CD4-positive, alpha-beta memory T cell (primary cell): ENCODE results near the gene EGFLAM. TPM values are rescaled to one million over a fixed set of nuclear protein-coding genes. Genes with fewer than 3 reads are reported as not detected.

Source experiments
- CTCF ChIA-PET: fragments of 350-600 bp; sonication (Branson Sonifier 250); formaldehyde crosslinking; loops from one replicate; lab custom pipeline; 2021; ENCODE audit warnings: inconsistent platforms; ENCODE audit not compliant: partially characterized antibody; lab: Charles Lee
- POLR2A ChIA-PET: fragments of 350-600 bp; sonication (Branson Sonifier 250); formaldehyde crosslinking; loops from one replicate; lab custom pipeline; 2021; ENCODE audit not compliant: partially characterized antibody; lab: Charles Lee
- DNase-seq, 5 donors: peaks; one replicate each; pipeline versions ENCODE4 v3.0.0 to v3.0.0-alpha.2; 2020 to 2022; ENCODE audit warnings: mixed read lengths in 1 of 5
- H3K27ac ChIP-seq: one replicate; pipeline ENCODE4 v1.7.0; 2013; ENCODE audit warnings: low read depth, low read length
- H3K27me3 ChIP-seq: 2 replicates; pipeline ENCODE4 v1.7.0; 2013; ENCODE audit warnings: mild to moderate bottlenecking, low read length, moderate library complexity; ENCODE audit not compliant: insufficient read depth
- H3K36me3 ChIP-seq: 2 replicates; pipeline ENCODE4 v1.7.0; 2013; ENCODE audit warnings: mild to moderate bottlenecking, low read length, moderate library complexity; ENCODE audit not compliant: insufficient read depth
- H3K4me1 ChIP-seq: 2 replicates; pipeline ENCODE4 v1.7.0; 2013; ENCODE audit warnings: mild to moderate bottlenecking, low read length, moderate library complexity; ENCODE audit not compliant: insufficient read depth
- H3K4me3 ChIP-seq, 2 donors: one replicate each; pipeline ENCODE4 v1.7.0; 2013; ENCODE audit warnings: low read length in 2 of 2, mild to moderate bottlenecking in 1 of 2
- H3K9me3 ChIP-seq, 2 donors: one replicate each; pipeline ENCODE4 v1.7.0; 2013; ENCODE audit warnings: low read length in 2 of 2, control low read depth in 1 of 2; ENCODE audit not compliant: control insufficient read depth in 1 of 2
- H3K27ac Mint-ChIP-seq, 7 donors: one replicate each; pipeline ENCODE4 v1.8.0; 2020 to 2021; ENCODE audit warnings: mixed read lengths in 7 of 7, mild to moderate bottlenecking in 6 of 7, inconsistent platforms in 3 of 7, moderate library complexity in 3 of 7
- H3K27me3 Mint-ChIP-seq, 2 donors: one replicate each; pipeline ENCODE4 v1.8.0; 2020 to 2021; ENCODE audit warnings: mixed read lengths in 2 of 2
- H3K36me3 Mint-ChIP-seq, 2 donors: one replicate each; pipeline ENCODE4 v1.8.0; 2020 to 2021; ENCODE audit warnings: mixed read lengths in 2 of 2, inconsistent platforms in 1 of 2, mild to moderate bottlenecking in 1 of 2
- H3K4me1 Mint-ChIP-seq, 4 donors: one replicate each; pipeline ENCODE4 v1.8.0; 2020 to 2021; ENCODE audit warnings: mixed read lengths in 4 of 4, mild to moderate bottlenecking in 1 of 4
- H3K4me3 Mint-ChIP-seq, 8 donors: one replicate each; pipeline ENCODE4 v1.8.0; 2020 to 2021; ENCODE audit warnings: mixed read lengths in 8 of 8, mild to moderate bottlenecking in 7 of 8, moderate library complexity in 6 of 8, inconsistent platforms in 3 of 8
- H3K9me3 Mint-ChIP-seq, 8 donors: one replicate each; pipeline ENCODE4 v1.8.0; 2020 to 2021; ENCODE audit warnings: mixed read lengths in 8 of 8, mild to moderate bottlenecking in 5 of 8, inconsistent platforms in 3 of 8, moderate library complexity in 1 of 8
- intact Hi-C: fragments of 100-400 bp; cut with micrococcal nuclease; formaldehyde crosslinking; loops from one replicate; pipeline ENCODE4 v1.15.1; 2023
- polyA plus RNA-seq, 2 donors: library from polyadenylated mRNA; unstranded; fragments of 300-500 nt; fragmentation: Illumina TruSeq; gene quantifications; one replicate each; pipeline ENCODE4 v1.2.3, GENCODE V29; 2021
- total RNA-seq, 2 experiments: library from RNA; stranded (reverse); gene quantifications; one replicate each; pipeline ENCODE4 v1.2.3, GENCODE V29; 2021

EGFLAM gene
- total and polyA plus RNA-seq, 4 experiments from 2014 or later = not detected

GRCh38 chr5:38265546-38266179 lies 7.3 kb downstream of the EGFLAM start:
- Histone ChIP-seq H3K9me3 (no peaks in the 10 kb centered on the region), H3K27me3 (no peaks in the 10 kb centered on the region), H3K4me1 (no peaks in the 10 kb centered on the region), H3K27ac (no peak overlapping the region), H3K36me3 (no peaks in the 10 kb centered on the region), H3K4me3 (no peak overlapping the region)
- intact Hi-C loops = no loop called here
- peaks cover 14 to 27% of the 10 kb centered on the region in 2 donors for H3K27me3 Mint-ChIP-seq
- H3K9me3 Mint-ChIP-seq = peaks cover 0 to 3% (median 0%) of the 10 kb centered on the region in 8 donors
- H3K36me3 Mint-ChIP-seq = no peaks in the 10 kb centered on the region
- peak in 3 of 5 donors; percentile 5 to 10 (median 6) for DNase-seq
- ChIA-PET CTCF (interaction anchor here (0.7 to 1.0 kb wide), 2 partner anchors 15 to 24 kb away, joined by 3 read pairs; no protein-coding TSS in a partner anchor), POLR2A (no interaction called here)
- no peak overlapping the region for H3K27ac Mint-ChIP-seq
- no peaks in the 10 kb centered on the region for H3K4me1 Mint-ChIP-seq
- H3K4me3 Mint-ChIP-seq = no peak overlapping the region

GRCh38 chr5:38267372-38267771 lies 9.0 kb downstream of the EGFLAM start:
- H3K4me3 Mint-ChIP-seq = no peak overlapping the region
- H3K36me3 ChIP-seq = no peaks in the 10 kb centered on the region
- H3K4me1 Mint-ChIP-seq = no peaks in the 10 kb centered on the region
- H3K27me3 Mint-ChIP-seq = peaks cover 9 to 14% of the 10 kb centered on the region in 2 donors
- no peak overlapping the region for H3K27ac Mint-ChIP-seq
- H3K4me1 ChIP-seq = no peaks in the 10 kb centered on the region
- no peak overlapping the region for H3K4me3 ChIP-seq
- no peak overlapping the region for H3K27ac ChIP-seq
- no peak for DNase-seq
- ChIA-PET POLR2A (no interaction called here), CTCF (no interaction called here)
- intact Hi-C loops = no loop called here
- no peaks in the 10 kb centered on the region for H3K9me3 ChIP-seq
- no peaks in the 10 kb centered on the region for H3K36me3 Mint-ChIP-seq
- H3K9me3 Mint-ChIP-seq = peaks cover 0 to 6% (median 3%) of the 10 kb centered on the region in 8 donors
- H3K27me3 ChIP-seq = no peaks in the 10 kb centered on the region

GRCh38 chr5:38273626-38274025 lies 15.3 kb downstream of the EGFLAM start:
- Mint-ChIP-seq H3K27me3 (no peaks in the 10 kb centered on the region), H3K9me3 (peaks cover 2 to 43% (median 25%) of the 10 kb centered on the region in 8 donors), H3K36me3 (no peaks in the 10 kb centered on the region), H3K27ac (no peak overlapping the region), H3K4me3 (no peak overlapping the region), H3K4me1 (no peaks in the 10 kb centered on the region)
- no peak overlapping the region for H3K27ac ChIP-seq
- H3K4me3 ChIP-seq = no peak overlapping the region
- no peaks in the 10 kb centered on the region for H3K36me3 ChIP-seq
- no peak for DNase-seq
- H3K27me3 ChIP-seq = no peaks in the 10 kb centered on the region
- POLR2A ChIA-PET = no interaction called here
- CTCF ChIA-PET = no interaction called here
- H3K4me1 ChIP-seq = no peaks in the 10 kb centered on the region
- H3K9me3 ChIP-seq = peaks cover 0 to 5% of the 10 kb centered on the region in 2 donors
- intact Hi-C loops = no loop called here

GRCh38 chr5:38274370-38274769 lies 16.0 kb downstream of the EGFLAM start:
- CTCF ChIA-PET = no interaction called here

GRCh38 chr5:38284384-38284783 lies 26.0 kb downstream of the EGFLAM start:
- Histone ChIP-seq H3K9me3 (no peaks in the 10 kb centered on the region), H3K4me1 (no peaks in the 10 kb centered on the region), H3K27me3 (no peaks in the 10 kb centered on the region), H3K27ac (no peak overlapping the region), H3K36me3 (no peaks in the 10 kb centered on the region), H3K4me3 (no peak overlapping the region)
- peaks cover 0 to 2% (median 0%) of the 10 kb centered on the region in 8 donors for H3K9me3 Mint-ChIP-seq
- intact Hi-C loops = no loop called here
- no peaks in the 10 kb centered on the region for H3K36me3 Mint-ChIP-seq
- POLR2A ChIA-PET = no interaction called here
- peaks cover 0 to 4% of the 10 kb centered on the region in 2 donors for H3K27me3 Mint-ChIP-seq
- no peak overlapping the region for H3K27ac Mint-ChIP-seq
- DNase-seq = no peak
- H3K4me3 Mint-ChIP-seq = no peak overlapping the region
- H3K4me1 Mint-ChIP-seq = no peaks in the 10 kb centered on the region
- CTCF ChIA-PET = no interaction called here

More at GRCh38 chr5:38274370-38274769, 16.0 kb downstream of the EGFLAM start:
- Histone ChIP-seq H3K27ac (no peak overlapping the region), H3K36me3 (no peaks in the 10 kb centered on the region), H3K4me3 (no peak overlapping the region), H3K4me1 (no peaks in the 10 kb centered on the region), H3K27me3 (no peaks in the 10 kb centered on the region), H3K9me3 (peaks cover 0 to 5% of the 10 kb centered on the region in 2 donors)
- Mint-ChIP-seq H3K36me3 (no peaks in the 10 kb centered on the region), H3K27me3 (no peaks in the 10 kb centered on the region), H3K4me3 (no peak overlapping the region), H3K9me3 (peaks cover 2 to 43% (median 25%) of the 10 kb centered on the region in 8 donors), H3K4me1 (no peaks in the 10 kb centered on the region), H3K27ac (no peak overlapping the region)
- no peak for DNase-seq
- intact Hi-C loops = no loop called here
- POLR2A ChIA-PET = no interaction called here

- CTCF ChIA-PET = no interaction called here
- H3K27me3 ChIP-seq = no peaks in the 10 kb centered on the region
- intact Hi-C loops = no loop called here
- Mint-ChIP-seq H3K27me3 (peaks cover 0 to 4% of the 10 kb centered on the region in 2 donors), H3K27ac (no peak overlapping the region), H3K4me3 (no peak overlapping the region), H3K4me1 (no peaks in the 10 kb centered on the region), H3K9me3 (peaks cover 0 to 2% (median 0%) of the 10 kb centered on the region in 8 donors), H3K36me3 (no peaks in the 10 kb centered on the region)
- H3K9me3 ChIP-seq = no peaks in the 10 kb centered on the region
- H3K4me1 ChIP-seq = no peaks in the 10 kb centered on the region
- no peak for DNase-seq
- H3K27ac ChIP-seq = no peak overlapping the region
- H3K4me3 ChIP-seq = no peak overlapping the region
- POLR2A ChIA-PET = no interaction called here
- H3K36me3 ChIP-seq = no peaks in the 10 kb centered on the region
These were observed 26.9 kb downstream of the EGFLAM start for GRCh38 chr5:38285226-38285625.

- intact Hi-C loops = no loop called here
- Histone ChIP-seq H3K27me3 (no peaks in the 10 kb centered on the region), H3K36me3 (no peaks in the 10 kb centered on the region), H3K27ac (no peak overlapping the region), H3K9me3 (no peaks in the 10 kb centered on the region), H3K4me3 (no peak overlapping the region), H3K4me1 (no peaks in the 10 kb centered on the region)
- no peaks in the 10 kb centered on the region for H3K36me3 Mint-ChIP-seq
- no peak overlapping the region for H3K4me3 Mint-ChIP-seq
- H3K9me3 Mint-ChIP-seq = peaks cover 0 to 5% (median 0%) of the 10 kb centered on the region in 8 donors
- peaks cover 0 to 4% of the 10 kb centered on the region in 2 donors for H3K27me3 Mint-ChIP-seq
- ChIA-PET POLR2A (no interaction called here), CTCF (no interaction called here)
- H3K27ac Mint-ChIP-seq = no peak overlapping the region
- no peak for DNase-seq
- no peaks in the 10 kb centered on the region for H3K4me1 Mint-ChIP-seq
These were observed 27.6 kb downstream of the EGFLAM start for GRCh38 chr5:38286002-38286401.
